Mesenchymal stem cell (in vitro differentiated cells and primary cell): Measurements from ENCODE around the gene TNFAIP1.

Source experiments
- DNase-seq: peaks from one replicate; pipeline ENCODE4 v3.0.0-alpha.2; 2013
- H2AFZ ChIP-seq: one replicate; pipeline ENCODE4 v1.6.1; 2013; ENCODE audit warnings: low read depth, mild to moderate bottlenecking, control low read depth, inconsistent platforms, low read length, moderate library complexity
- H2AK5ac ChIP-seq: 2 replicates; pipeline ENCODE4 v1.6.1; 2013; ENCODE audit warnings: low read length, moderate library complexity, mild to moderate bottlenecking, inconsistent platforms; ENCODE audit not compliant: severe bottlenecking
- H2BK120ac ChIP-seq: one replicate; pipeline ENCODE4 v1.6.1; 2013; ENCODE audit warnings: low read depth, mild to moderate bottlenecking, inconsistent platforms, low read length, moderate library complexity
- H2BK12ac ChIP-seq, 2 experiments: one replicate each; pipeline ENCODE4 v1.6.1; 2013; ENCODE audit warnings: inconsistent platforms in 2 of 2, low read length in 2 of 2, mild to moderate bottlenecking in 2 of 2, moderate library complexity in 2 of 2, control low read depth in 1 of 2
- H2BK15ac ChIP-seq: one replicate; pipeline ENCODE4 v1.6.1; 2013; ENCODE audit warnings: mild to moderate bottlenecking, low read depth, inconsistent platforms; ENCODE audit not compliant: poor library complexity, severe bottlenecking
- H2BK5ac ChIP-seq: 2 replicates; pipeline ENCODE4 v1.6.1; 2013; ENCODE audit warnings: low read depth, mild to moderate bottlenecking, low read length, control low read depth, inconsistent platforms; ENCODE audit not compliant: poor library complexity, severe bottlenecking
- H3K14ac ChIP-seq, 2 experiments: one replicate each; pipeline ENCODE4 v1.6.1; 2013; ENCODE audit warnings: inconsistent platforms in 2 of 2, low read length in 2 of 2, control low read depth in 1 of 2, mild to moderate bottlenecking in 1 of 2, moderate library complexity in 1 of 2
- H3K18ac ChIP-seq, 2 experiments: one replicate each; pipeline ENCODE4 v1.6.1; 2013; ENCODE audit warnings: inconsistent platforms in 2 of 2, low read length in 2 of 2, control low read depth in 1 of 2, low read depth in 1 of 2, mild to moderate bottlenecking in 1 of 2
- H3K23ac ChIP-seq, 2 experiments: one replicate each; pipeline ENCODE4 v1.6.1; 2013; ENCODE audit warnings: inconsistent platforms in 2 of 2, low read length in 2 of 2, mild to moderate bottlenecking in 2 of 2, moderate library complexity in 2 of 2, control low read depth in 1 of 2
- H3K27ac ChIP-seq: 2 replicates; pipeline ENCODE4 v1.5.1; 2013; ENCODE audit warnings: mild to moderate bottlenecking, moderate library complexity, low read length, control low read depth, inconsistent platforms; ENCODE audit not compliant: poor library complexity, severe bottlenecking
- H3K27me3 ChIP-seq, 2 experiments: 2 replicates each; pipeline versions ENCODE4 v1.6.1 to v1.7.0; 2013; ENCODE audit warnings: low read length in 2 of 2, mild to moderate bottlenecking in 2 of 2, moderate library complexity in 2 of 2, control low read depth in 1 of 2, inconsistent platforms in 1 of 2; ENCODE audit not compliant: control insufficient read depth in 1 of 2, insufficient read depth in 1 of 2
- H3K36me3 ChIP-seq, 2 experiments: 2 replicates each; pipeline versions ENCODE4 v1.6.1 to v1.7.0; 2013; ENCODE audit warnings: low read length in 2 of 2, control low read depth in 1 of 2, inconsistent platforms in 1 of 2, low read depth in 1 of 2, mild to moderate bottlenecking in 1 of 2; ENCODE audit not compliant: insufficient read depth in 2 of 2, control insufficient read depth in 1 of 2
- H3K4ac ChIP-seq, 2 experiments: one replicate each; pipeline ENCODE4 v1.6.1; 2013; ENCODE audit warnings: inconsistent platforms in 2 of 2, low read length in 2 of 2, mild to moderate bottlenecking in 2 of 2, moderate library complexity in 2 of 2, control low read depth in 1 of 2, low read depth in 1 of 2
- H3K4me1 ChIP-seq: 2 replicates; pipeline ENCODE4 v1.6.1; 2013; ENCODE audit warnings: low read depth, low read length, control low read depth; ENCODE audit not compliant: control insufficient read depth, insufficient read depth
- H3K4me2 ChIP-seq: 2 replicates; pipeline ENCODE4 v1.6.1; 2013; ENCODE audit warnings: low read length, mild to moderate bottlenecking, inconsistent platforms; ENCODE audit not compliant: poor library complexity, severe bottlenecking
- H3K4me3 ChIP-seq, 2 experiments: 2 replicates each; pipeline versions ENCODE4 v1.5.1 to v1.7.0; 2013; ENCODE audit warnings: low read length in 2 of 2, mild to moderate bottlenecking in 2 of 2, control low read depth in 1 of 2, low read depth in 1 of 2; ENCODE audit not compliant: insufficient read depth in 1 of 2
- H3K79me1 ChIP-seq: replicated peaks from 2 replicates; pipeline ENCODE4 v1.6.1; 2013; ENCODE audit warnings: mild to moderate bottlenecking, control low read depth, low read length, inconsistent platforms; ENCODE audit not compliant: poor library complexity, severe bottlenecking
- H3K9ac ChIP-seq: 2 replicates; pipeline ENCODE4 v1.7.0; 2013; ENCODE audit warnings: mild to moderate bottlenecking, low read length, moderate library complexity
- H3K9me3 ChIP-seq: 2 replicates; pipeline ENCODE4 v1.7.0; 2013; ENCODE audit warnings: mild to moderate bottlenecking, low read length; ENCODE audit not compliant: control insufficient read depth
- H4K8ac ChIP-seq: one replicate; pipeline ENCODE4 v1.6.1; 2013; ENCODE audit warnings: inconsistent platforms, mild to moderate bottlenecking, low read length, moderate library complexity
- H4K91ac ChIP-seq: one replicate; pipeline ENCODE4 v1.6.1; 2013; ENCODE audit warnings: mild to moderate bottlenecking, low read length, inconsistent platforms
- whole genome bisulfite sequencing: methylation state at CpG from one replicate; pipeline ENCODE4 v1.1.7; 2013; ENCODE audit warnings: mixed read lengths; 5-methylcytosine and 5-hydroxymethylcytosine counted together

Gene TNFAIP1

GRCh38 chr17:28390984-28391383 lies 55.4 kb downstream of the TNFAIP1 start:
- no peak overlapping the region for H3K14ac ChIP-seq
- H3K36me3 ChIP-seq, result peaks cover 7 to 32% of the 10 kb centered on the region in 2 experiments
- H3K4me3 ChIP-seq, result no peak overlapping the region
- H3K23ac ChIP-seq, result no peak overlapping the region
- H3K4me1 ChIP-seq, result no peaks in the 10 kb centered on the region
- no peak overlapping the region for H3K4me2 ChIP-seq
- no peak for DNase-seq
- H3K79me1 ChIP-seq, result no peaks in the 10 kb centered on the region
- no peak overlapping the region for H2AK5ac ChIP-seq
- no peak overlapping the region for H2AFZ ChIP-seq
- no peak overlapping the region for H3K27ac ChIP-seq
- no peak overlapping the region for H4K91ac ChIP-seq
- H2BK5ac ChIP-seq, result no peak overlapping the region
- no peaks in the 10 kb centered on the region for H3K27me3 ChIP-seq
- no peak overlapping the region for H2BK15ac ChIP-seq
- H3K4ac ChIP-seq, result no peak overlapping the region
- H4K8ac ChIP-seq, result no peak overlapping the region
- no CpG with 5 or more reads among the region's 1 CpG for WGBS
- no peak overlapping the region for H3K9ac ChIP-seq
- H2BK120ac ChIP-seq, result no peak overlapping the region
- H3K18ac ChIP-seq, result no peak overlapping the region
- H3K9me3 ChIP-seq, result no peaks in the 10 kb centered on the region
- no peak overlapping the region for H2BK12ac ChIP-seq

DNA sequence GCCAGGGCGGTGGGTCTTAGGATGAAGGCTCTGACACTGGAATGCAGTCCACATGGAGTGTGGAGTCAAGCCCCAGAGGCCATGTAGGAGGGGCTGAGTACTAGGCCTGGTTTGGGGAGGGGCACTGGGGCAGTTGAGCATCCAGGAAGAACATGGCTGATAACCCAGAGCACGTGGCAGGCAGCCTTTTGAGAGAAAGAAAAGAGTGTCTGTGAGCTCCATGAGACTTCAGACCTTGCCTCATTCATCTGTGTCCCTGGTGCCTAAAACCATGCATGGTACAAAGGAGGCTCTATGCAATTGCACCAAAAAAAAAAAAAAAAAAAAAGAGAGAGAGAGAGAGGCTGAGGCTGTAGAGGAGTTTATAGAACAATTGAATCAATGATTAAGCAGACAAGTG lies 55.8 kb downstream of the TNFAIP1 start:
- Histone ChIP-seq H3K36me3 (peaks cover 10 to 34% of the 10 kb centered on the region in 2 experiments), H3K18ac (no peak overlapping the region), H4K91ac (no peak overlapping the region), H3K4me2 (no peak overlapping the region), H3K4me3 (no peak overlapping the region), H3K4ac (no peak overlapping the region), H2AFZ (no peak overlapping the region), H2BK5ac (no peak overlapping the region), H3K79me1 (no peaks in the 10 kb centered on the region), H3K9ac (no peak overlapping the region), H3K4me1 (peaks cover 3% of the 10 kb centered on the region), H2BK15ac (no peak overlapping the region), H2BK12ac (no peak overlapping the region), H3K27ac (no peak overlapping the region), H3K23ac (no peak overlapping the region), H3K9me3 (no peaks in the 10 kb centered on the region), H3K27me3 (no peaks in the 10 kb centered on the region), H3K14ac (no peak overlapping the region), H4K8ac (no peak overlapping the region), H2AK5ac (no peak overlapping the region), H2BK120ac (no peak overlapping the region)
- no peak for DNase-seq
- WGBS, result 83% methylated on average over 2 of the region's 2 CpGs

DNA sequence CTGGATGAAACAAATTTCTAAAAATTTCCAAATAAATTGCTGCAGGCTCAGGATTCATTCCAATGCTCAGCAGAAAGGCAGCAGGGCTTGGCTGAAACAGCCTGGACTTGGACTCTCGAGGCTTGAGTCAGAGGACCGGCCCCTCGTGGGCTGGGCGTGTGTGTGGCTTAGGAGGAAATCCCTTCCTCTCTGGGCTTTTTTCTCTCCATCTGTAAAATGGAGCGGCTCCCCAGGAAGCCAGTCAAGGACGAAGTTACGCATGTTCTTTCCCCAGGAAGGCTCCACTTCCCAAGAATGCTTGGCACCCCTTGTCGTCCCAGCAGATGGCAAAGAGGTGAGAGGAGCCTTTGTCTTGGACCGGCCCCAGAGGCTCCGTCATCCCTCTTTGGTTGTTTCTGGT lies 56.9 kb downstream of the TNFAIP1 start:
- Histone ChIP-seq H3K18ac (no peak overlapping the region), H3K14ac (no peak overlapping the region), H2BK12ac (no peak overlapping the region), H4K91ac (no peak overlapping the region), H3K79me1 (no peaks in the 10 kb centered on the region), H2BK120ac (no peak overlapping the region), H3K9me3 (no peaks in the 10 kb centered on the region), H3K4me1 (peaks cover 3% of the 10 kb centered on the region), H2BK15ac (no peak overlapping the region), H2AFZ (no peak overlapping the region), H3K36me3 (peaks cover 17 to 34% of the 10 kb centered on the region in 2 experiments), H3K27me3 (no peaks in the 10 kb centered on the region), H2AK5ac (no peak overlapping the region), H2BK5ac (no peak overlapping the region), H3K4ac (no peak overlapping the region), H3K9ac (peak overlapping the region; percentile 1), H4K8ac (no peak overlapping the region), H3K4me2 (no peak overlapping the region), H3K23ac (no peak overlapping the region), H3K4me3 (no peak overlapping the region), H3K27ac (no peak overlapping the region)
- WGBS, result 69% methylated on average over 10 of the region's 10 CpGs
- no peak for DNase-seq

DNA sequence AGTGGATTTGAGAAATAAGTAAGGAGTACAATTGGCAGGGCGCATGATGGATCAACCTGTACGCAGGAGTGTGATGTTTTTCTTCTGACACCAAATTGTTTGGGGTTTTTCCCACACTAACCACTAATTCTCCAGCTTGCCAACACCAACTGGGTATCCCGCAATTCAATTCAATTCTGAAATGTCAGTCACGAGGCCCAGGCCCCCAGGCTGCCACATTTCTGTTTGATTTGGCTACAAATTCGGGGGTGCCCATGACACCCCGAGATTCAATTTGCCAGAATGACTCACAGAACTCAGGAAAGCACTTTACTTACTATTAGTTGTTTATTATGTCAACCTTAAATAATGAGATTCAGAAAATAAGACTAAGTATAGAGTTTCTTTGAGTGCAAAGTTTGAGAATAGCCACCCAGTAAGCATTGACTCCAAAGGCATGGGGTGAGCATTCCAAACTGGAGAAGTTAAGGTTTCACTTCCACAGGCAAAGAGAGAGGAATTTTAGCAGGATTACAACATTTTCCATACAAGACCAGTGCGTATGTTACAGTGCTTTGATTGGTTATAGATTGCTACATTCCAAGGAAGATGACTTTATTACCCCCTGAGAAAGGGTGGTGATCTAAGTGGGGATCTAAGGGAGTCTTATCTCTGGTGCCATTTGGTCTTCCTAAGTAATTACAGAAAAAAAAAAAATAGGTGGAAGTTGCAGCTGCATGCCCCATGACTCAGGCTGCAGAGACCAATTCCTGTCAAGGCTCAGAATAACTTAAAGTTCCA lies 59.0 kb downstream of the TNFAIP1 start:
- H2BK15ac ChIP-seq, result no peak overlapping the region
- H3K4me3 ChIP-seq, result no peak overlapping the region
- no peak overlapping the region for H3K4me2 ChIP-seq
- H3K9me3 ChIP-seq, result no peaks in the 10 kb centered on the region
- peak; percentile 62 for DNase-seq
- no peak overlapping the region for H2BK120ac ChIP-seq
- H3K27ac ChIP-seq, result no peak overlapping the region
- H3K4me1 ChIP-seq, result peaks cover 19% of the 10 kb centered on the region
- H3K18ac ChIP-seq, result no peak overlapping the region
- H3K14ac ChIP-seq, result no peak overlapping the region
- H3K23ac ChIP-seq, result no peak overlapping the region
- no peak overlapping the region for H3K4ac ChIP-seq
- no peak overlapping the region for H2AK5ac ChIP-seq
- no peak overlapping the region for H2AFZ ChIP-seq
- H2BK12ac ChIP-seq, result no peak overlapping the region
- WGBS, result 79% methylated on average over 6 of the region's 7 CpGs
- H3K36me3 ChIP-seq, result peaks cover 17 to 33% of the 10 kb centered on the region in 2 experiments
- no peak overlapping the region for H4K91ac ChIP-seq
- no peak overlapping the region for H4K8ac ChIP-seq
- no peaks in the 10 kb centered on the region for H3K79me1 ChIP-seq
- H3K27me3 ChIP-seq, result no peaks in the 10 kb centered on the region
- no peak overlapping the region for H3K9ac ChIP-seq
- no peak overlapping the region for H2BK5ac ChIP-seq
